Heart right ventricle (tissue), 16 donors: ENCODE data around the gene SSH2. TPM values are rescaled to one million over a fixed set of nuclear protein-coding genes. Genes with fewer than 3 reads are reported as not detected.

ENCODE experiments used
- ATAC-seq, 8 donors: fragments of 200-7000 bp; cut with Tn5 transposase; one replicate each; pipeline ENCODE4 v1.9.1; 2020; ENCODE audit warnings: mild to moderate bottlenecking in 8 of 8, moderate library complexity in 8 of 8, moderate number of reproducible peaks in 1 of 8
- DNase-seq, 2 donors: peaks; one replicate each; pipeline ENCODE4 v3.0.0-alpha.2; 2020
- H3K27ac ChIP-seq, 10 donors: fragments of 200-600 bp; sonication (generic) in 2 of 10; one replicate each; pipeline versions ENCODE4 v1.5.0 to v1.8.0; 2020 to 2022; ENCODE audit warnings: mild to moderate bottlenecking in 3 of 10
- H3K27me3 ChIP-seq, 7 donors: fragments of 200-600 bp; one replicate each; pipeline ENCODE4 v1.8.0; 2021 to 2022; ENCODE audit warnings: mild to moderate bottlenecking in 2 of 7
- H3K36me3 ChIP-seq, 9 donors: fragments of 200-600 bp; sonication (generic) in 1 of 9; one replicate each; pipeline versions ENCODE4 v1.5.0 to v1.8.0; 2020 to 2022; ENCODE audit warnings: mild to moderate bottlenecking in 2 of 9
- H3K4me1 ChIP-seq, 9 donors: fragments of 200-600 bp; sonication (generic) in 1 of 9; one replicate each; pipeline versions ENCODE4 v1.5.0 to v1.8.0; 2020 to 2022; ENCODE audit warnings: mild to moderate bottlenecking in 4 of 9
- H3K4me3 ChIP-seq, 10 donors: fragments of 200-600 bp; sonication (generic) in 2 of 10; one replicate each; pipeline versions ENCODE4 v1.5.0 to v1.8.0; 2020 to 2022; ENCODE audit warnings: mild to moderate bottlenecking in 7 of 10, moderate library complexity in 2 of 10
- H3K9me3 ChIP-seq, 11 donors: fragments of 200-600 bp in 10 of 11; sonication (generic) in 2 of 11; one replicate each; pipeline versions ENCODE4 v1.5.0 to v1.8.0; 2013 to 2022; ENCODE audit warnings: mild to moderate bottlenecking in 2 of 11, control low read depth in 1 of 11, moderate library complexity in 1 of 11
- WGBS, 2 donors: extraction: QIAGEN DNeasy Blood & Tissue Kit; methylation state at CpG; one replicate each; pipeline ENCODE4 v1.1.7; 2013; ENCODE audit warnings: inconsistent platforms in 1 of 2; 5-methylcytosine and 5-hydroxymethylcytosine counted together
- intact Hi-C, 10 donors: fragments of 100-400 bp; cut with DNase I; formaldehyde crosslinking; loops; one replicate each; pipeline versions ENCODE4 v1.11.1 to v1.14.2; 2022
- polyA plus RNA-seq, 2 donors: library from polyadenylated mRNA; stranded (reverse); fragments of 200-250 nt; gene quantifications; one replicate each; pipeline ENCODE4 v1.2.3, GENCODE V29; 2013
- total RNA-seq, 10 donors: library from RNA; stranded (reverse); fragmentation: NEBNext Ultra II Directional in 3 of 10; extraction: Animal tissue kit (Norgen Biotek cat#: 25700) in 3 of 10; gene quantifications; one replicate each; pipeline versions ENCODE4 v1.2.1 to v1.2.4, GENCODE V29; 2021 to 2023
- TF ChIP-seq, protein P1 (sequence below), 9 donors: fragments of 200-600 bp; sonication (generic) in 2 of 9; IDR thresholded peaks; one replicate each; pipeline versions ENCODE4 v1.5.0 to v1.8.0; 2021 to 2022; ENCODE audit warnings: antibody characterized with exemption in 9 of 9, mild to moderate bottlenecking in 5 of 9, moderate library complexity in 1 of 9
- donor health status: Arrhythmogenic right ventricular cardiomyopathy.
- donor health status: ischemic (EF 13 %, LVEDD 7.1; RV severe dilation, severe dysfunction).
- donor health status: healthy with polysubstance abuse.
- donor health status: DM: no; HTN: yes; CAD: no.
- donor health status: DM: no; HTN: no; CAD: no.
- donor health status: ischemic (EF 25% LVEDD 6.9; RV normal size, moderate dysfunction).
- donor health status: ischemic (EF 25% LVEDD 5.7; RV mildly dilated, moderate dysfunction).
- donor health status: healthy.
- donor health status: DM: yes; HTN: yes; CAD: no.
- donor health status: Ischemic cardiomyopathy.
- donor health status: ischemic (EF 35%, LVEDD 5.7; RV mildly dilated, moderate dysfunction).
- donor health status: nonischemic (EF 11% LVEDD 7.7; RV severe dilation, severe dysfunction).
- donor health status: DM: yes; HTN: yes; CAD: no.
- donor health status: PGD.
- donor health status: ischemic (EF 29% LVEDD 5.4; RV normal size, mild dysfunction).
- donor health status: nonischemic (EF 23%, LVEDD 6.1; RV moderate dilation, normal function).

The SSH2 gene
- total and polyA plus RNA-seq, 12 donors, result 17.9 to 42.9 (median 34.3) TPM

GRCh38 chr17:29847118-29847517 is 82.9 kb downstream of the SSH2 start:
- TF ChIP-seq, protein P1, sequence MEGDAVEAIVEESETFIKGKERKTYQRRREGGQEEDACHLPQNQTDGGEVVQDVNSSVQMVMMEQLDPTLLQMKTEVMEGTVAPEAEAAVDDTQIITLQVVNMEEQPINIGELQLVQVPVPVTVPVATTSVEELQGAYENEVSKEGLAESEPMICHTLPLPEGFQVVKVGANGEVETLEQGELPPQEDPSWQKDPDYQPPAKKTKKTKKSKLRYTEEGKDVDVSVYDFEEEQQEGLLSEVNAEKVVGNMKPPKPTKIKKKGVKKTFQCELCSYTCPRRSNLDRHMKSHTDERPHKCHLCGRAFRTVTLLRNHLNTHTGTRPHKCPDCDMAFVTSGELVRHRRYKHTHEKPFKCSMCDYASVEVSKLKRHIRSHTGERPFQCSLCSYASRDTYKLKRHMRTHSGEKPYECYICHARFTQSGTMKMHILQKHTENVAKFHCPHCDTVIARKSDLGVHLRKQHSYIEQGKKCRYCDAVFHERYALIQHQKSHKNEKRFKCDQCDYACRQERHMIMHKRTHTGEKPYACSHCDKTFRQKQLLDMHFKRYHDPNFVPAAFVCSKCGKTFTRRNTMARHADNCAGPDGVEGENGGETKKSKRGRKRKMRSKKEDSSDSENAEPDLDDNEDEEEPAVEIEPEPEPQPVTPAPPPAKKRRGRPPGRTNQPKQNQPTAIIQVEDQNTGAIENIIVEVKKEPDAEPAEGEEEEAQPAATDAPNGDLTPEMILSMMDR (IDR thresholded peaks at IDR 0.05), result no peak
- peaks cover 0 to 33% (median 22%) of the 10 kb centered on the region in 9 donors for H3K4me1 ChIP-seq
- H3K4me3 ChIP-seq, result no peak overlapping the region
- ATAC-seq, result peak in 3 of 8 donors; percentile 30 to 61 (median 36)
- WGBS, 2 donors, result 45 to 68% methylated on average over 3 of the region's 3 CpGs
- H3K27me3 ChIP-seq, result no peaks in the 10 kb centered on the region
- intact Hi-C loops, result no loop called here
- H3K36me3 ChIP-seq, result peaks cover 0 to 12% (median 0%) of the 10 kb centered on the region in 9 donors
- H3K27ac ChIP-seq, result peak overlapping the region in 6 of 10 donors; percentile 3 to 37 (median 24)
- no peaks in the 10 kb centered on the region for H3K9me3 ChIP-seq
- no peak for DNase-seq

DNA sequence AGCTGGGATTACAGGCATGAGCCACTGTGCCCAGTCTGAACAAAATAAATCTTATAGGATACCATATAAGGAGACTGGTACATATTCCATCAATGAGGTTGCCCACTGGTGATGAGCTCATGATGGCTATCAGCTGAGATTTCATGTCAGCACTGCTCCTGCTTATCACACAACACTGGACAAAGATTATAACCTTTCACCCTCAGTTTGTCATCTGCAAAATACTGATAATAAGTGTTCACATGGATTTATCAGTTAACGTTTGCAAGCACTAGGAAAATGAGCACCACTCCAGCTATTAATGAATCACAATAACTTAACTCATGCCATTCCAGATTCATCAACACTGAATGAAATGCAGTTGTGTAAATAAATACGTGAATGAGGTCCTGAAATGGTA is 83.7 kb downstream of the SSH2 start:
- Histone ChIP-seq H3K9me3 (no peaks in the 10 kb centered on the region), H3K4me3 (no peak overlapping the region), H3K27ac (no peak overlapping the region), H3K4me1 (peaks cover 0 to 33% (median 22%) of the 10 kb centered on the region in 9 donors), H3K36me3 (peaks cover 0 to 12% (median 0%) of the 10 kb centered on the region in 9 donors), H3K27me3 (no peaks in the 10 kb centered on the region)
- intact Hi-C loops, result no loop called here
- ATAC-seq (no peak), DNase-seq (no peak)
- WGBS, 2 donors, result 63 to 65% methylated on average over 2 of the region's 2 CpGs
- TF ChIP-seq, protein P1 (IDR thresholded peaks at IDR 0.05), result no peak

DNA sequence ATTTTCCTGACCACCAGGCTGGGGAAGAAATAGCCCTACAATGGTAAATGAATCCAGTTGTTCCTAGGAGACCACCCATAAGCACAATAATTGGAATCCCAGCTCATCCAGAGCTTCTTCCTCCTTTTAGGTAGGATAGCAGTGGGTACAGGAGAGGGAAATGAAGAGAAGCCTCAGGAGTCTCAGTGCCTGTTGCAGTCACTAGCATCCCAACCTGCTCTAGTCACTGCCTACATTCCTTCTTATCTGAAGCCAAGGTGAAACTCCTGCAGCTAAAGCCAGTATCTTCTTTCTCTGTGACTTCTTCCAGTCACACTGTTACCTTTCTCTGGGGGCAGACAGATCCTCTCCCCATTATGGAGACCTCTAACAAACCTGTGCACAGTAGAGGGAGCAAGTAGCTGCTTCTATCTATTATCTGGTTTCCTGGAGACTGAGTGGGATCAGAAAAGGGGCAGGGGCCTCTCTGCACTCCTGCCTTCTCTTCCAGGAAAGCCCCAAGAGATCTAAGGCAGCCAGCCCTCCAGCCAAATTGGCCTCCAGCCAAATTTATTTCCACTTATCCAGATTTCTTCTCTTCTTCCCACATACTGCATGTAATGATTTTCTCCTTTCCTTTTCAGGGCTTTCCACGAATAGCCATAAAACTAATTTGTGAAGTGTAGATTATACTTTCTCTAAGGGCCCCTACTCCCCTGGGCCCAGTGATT is 85.5 kb downstream of the SSH2 start:
- Histone ChIP-seq H3K9me3 (no peaks in the 10 kb centered on the region), H3K27ac (no peak overlapping the region), H3K36me3 (peaks cover 0 to 12% (median 0%) of the 10 kb centered on the region in 9 donors), H3K4me1 (peaks cover 0 to 33% (median 19%) of the 10 kb centered on the region in 9 donors), H3K27me3 (no peaks in the 10 kb centered on the region), H3K4me3 (no peak overlapping the region)
- DNase-seq, result peak in 1 of 2 donors; percentile 37
- peak in 5 of 8 donors; percentile 27 to 79 (median 47) for ATAC-seq
- TF ChIP-seq, protein P1 (IDR thresholded peaks at IDR 0.05), result peak in 2 of 9 donors; percentile 13 to 30
- WGBS, 2 donors, result 53 to 61% methylated on average over 1 of the region's 1 CpG
- intact Hi-C loops, result loop anchor here in 1 of 10 donors (5.0 kb wide), 1 partner anchor 68 kb away; no protein-coding TSS in a partner anchor

- Histone ChIP-seq H3K36me3 (peaks cover 0 to 5% (median 0%) of the 10 kb centered on the region in 9 donors), H3K27ac (no peak overlapping the region), H3K4me1 (peaks cover 0 to 27% (median 18%) of the 10 kb centered on the region in 9 donors), H3K27me3 (no peaks in the 10 kb centered on the region), H3K9me3 (no peaks in the 10 kb centered on the region), H3K4me3 (no peak overlapping the region)
- intact Hi-C loops, result loop anchor here in 1 of 10 donors (5.0 kb wide), 1 partner anchor 71 kb away; no protein-coding TSS in a partner anchor
- no peak for DNase-seq
- TF ChIP-seq, protein P1 (IDR thresholded peaks at IDR 0.05), result no peak
- ATAC-seq, result no peak
These were observed 89.1 kb downstream of the SSH2 start for GRCh38 chr17:29840884-29841283.
